HG03159 (cell line): ENCODE results near the gene CCR3.

Source experiments
- ATAC-seq: cut with Tn5 transposase; IDR thresholded peaks from one replicate; pipeline ENCODE4 v1.9.1; 2021; ENCODE audit warnings: mild to moderate bottlenecking, moderate library complexity; ENCODE audit not compliant: unreplicated experiment

CCR3 gene

DNA sequence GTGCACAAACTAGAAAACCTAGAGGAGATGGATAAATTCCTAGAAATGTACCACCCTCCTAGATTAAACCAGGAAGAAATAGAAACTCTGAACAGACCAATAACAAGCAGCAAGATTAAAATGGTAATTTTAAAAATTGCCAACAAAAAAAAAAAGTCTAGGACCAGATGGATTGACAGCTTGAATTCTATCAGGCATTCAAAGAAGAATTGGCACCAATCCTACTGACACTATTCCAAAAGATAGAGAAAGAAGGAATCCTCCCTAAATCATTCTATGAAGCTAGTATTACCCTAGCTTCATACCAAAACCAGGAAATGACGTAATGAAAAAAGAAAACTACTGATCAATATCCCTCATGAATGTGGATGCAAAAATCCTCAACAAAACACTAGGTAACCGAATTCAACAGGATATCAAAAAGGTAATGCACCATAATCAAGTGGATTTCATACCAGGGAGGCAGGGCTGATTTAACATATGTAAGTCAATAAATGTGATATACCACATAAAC lies 24.0 kb upstream of the CCR3 start:
- no peak for ATAC-seq

DNA sequence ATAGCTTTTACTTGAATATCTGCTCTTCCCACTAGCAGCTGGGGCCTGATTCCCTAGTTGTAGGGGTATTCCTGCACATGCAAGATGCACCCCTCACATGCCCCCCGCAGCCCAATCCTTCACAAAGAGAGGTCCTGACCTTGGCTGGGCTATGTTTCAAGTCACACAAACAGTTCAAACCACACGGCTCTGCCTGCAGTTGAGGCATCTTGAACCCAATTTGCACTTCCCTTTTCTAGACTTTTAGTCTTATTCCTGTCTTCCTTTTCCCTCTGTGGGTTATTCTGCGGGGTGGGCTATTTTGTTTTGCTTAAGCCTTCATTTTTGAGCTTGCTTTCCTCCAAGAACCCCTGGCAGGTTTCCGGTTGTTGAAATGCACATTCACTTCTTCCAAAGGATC lies 20.9 kb upstream of the CCR3 start:
- ATAC-seq: no peak

GRCh38 chr3:46221938-46222337 lies 20.3 kb upstream of the CCR3 start:
- ATAC-seq: no peak

DNA sequence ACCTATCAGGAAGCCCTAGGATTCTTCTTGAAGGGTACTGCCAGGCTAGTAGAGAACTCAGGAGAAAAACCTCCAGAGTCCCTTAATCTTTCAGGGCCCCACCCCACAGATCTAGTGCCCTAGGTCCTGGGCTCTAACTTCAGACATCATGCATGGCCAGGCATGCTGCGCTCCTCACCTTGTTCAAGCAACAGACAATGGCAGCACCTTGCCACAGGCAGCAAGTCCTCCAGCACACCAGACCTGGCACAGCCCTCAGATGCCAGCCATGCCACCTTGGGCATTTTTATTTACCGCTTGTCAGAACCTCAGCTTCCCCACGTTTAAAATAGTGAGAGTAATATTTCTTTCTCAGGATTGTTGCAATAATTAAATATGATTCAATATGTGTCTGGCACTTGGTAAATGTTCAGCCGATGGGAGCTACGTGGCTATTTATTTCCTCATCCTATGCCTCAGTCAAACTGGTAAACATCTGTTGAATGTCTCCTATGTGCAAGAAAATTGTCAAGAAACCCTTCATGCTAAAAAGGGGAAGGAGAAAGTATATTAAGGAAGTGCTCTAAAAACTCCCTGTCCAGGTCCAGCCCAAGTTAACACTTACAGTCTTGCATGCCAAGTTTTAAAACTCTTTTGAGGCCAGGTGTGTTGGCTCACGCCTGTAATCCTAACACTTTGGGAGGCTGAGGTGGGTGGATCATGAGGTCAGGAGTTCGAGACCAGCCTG lies 19.7 kb upstream of the CCR3 start:
- no peak for ATAC-seq

DNA sequence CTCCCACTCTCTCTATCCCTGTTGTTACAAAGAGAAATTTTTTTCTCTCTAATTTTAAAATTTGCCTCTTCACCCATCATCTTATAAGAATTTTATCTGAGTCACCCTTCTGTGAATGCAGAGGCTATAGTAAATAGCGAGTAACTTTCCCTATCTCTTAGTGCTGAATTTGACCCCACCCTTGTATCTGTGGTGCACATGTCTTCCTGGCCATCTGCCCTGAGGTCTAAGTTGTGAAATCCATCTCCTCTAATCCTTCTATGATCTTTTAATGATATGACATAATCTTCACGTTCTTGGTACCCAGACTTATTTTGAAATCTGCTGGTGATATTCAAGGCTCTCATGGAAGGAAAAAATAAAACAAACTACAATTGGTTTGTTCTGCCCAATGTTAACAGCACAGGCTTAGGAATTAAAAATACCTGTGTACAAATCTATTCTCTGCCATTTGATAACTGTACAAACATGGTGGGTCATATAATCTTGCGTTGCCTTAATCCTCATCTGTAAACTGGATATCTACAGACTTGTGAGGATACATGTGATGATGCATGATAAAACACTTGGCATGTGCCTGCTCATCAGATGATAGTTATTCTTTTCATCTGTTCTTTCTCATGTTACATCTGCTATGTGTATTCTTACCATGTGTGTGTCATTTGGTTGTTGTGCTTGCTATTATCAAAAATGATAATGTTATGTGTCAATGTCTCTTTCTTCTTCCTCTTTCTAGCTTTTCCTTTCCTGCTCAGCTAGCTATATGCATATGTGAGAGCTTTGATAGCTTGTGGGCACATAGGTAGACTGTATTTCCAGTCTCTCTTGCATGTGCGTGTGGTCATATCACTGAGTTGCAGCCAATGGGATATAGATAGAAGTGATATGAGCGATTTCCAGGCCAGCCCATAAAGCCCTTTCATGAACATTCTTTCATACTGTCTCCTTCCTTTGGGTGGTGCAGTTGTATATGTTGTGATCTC lies 13.7 kb upstream of the CCR3 start:
- no peak for ATAC-seq

DNA sequence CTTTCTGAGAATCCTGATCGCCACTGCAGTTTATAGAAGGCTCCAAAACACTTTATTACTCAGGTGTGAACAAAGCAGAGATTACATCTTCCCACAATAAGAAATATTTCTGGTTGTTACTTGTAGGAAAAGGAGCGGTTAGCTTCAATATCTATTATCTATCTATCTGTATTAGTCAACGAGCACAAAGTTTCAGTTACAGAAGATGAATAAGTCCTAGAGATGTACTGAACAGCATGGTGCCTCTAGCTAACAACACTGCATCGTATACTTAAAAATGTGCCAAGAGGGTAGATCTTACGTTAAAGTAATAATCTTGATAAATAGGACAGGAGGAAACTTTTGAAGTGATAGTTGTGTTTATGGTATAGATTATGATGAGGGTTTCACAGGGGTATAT lies 10.9 kb upstream of the CCR3 start:
- ATAC-seq: no peak

- no peak for ATAC-seq
Observed at GRCh38 chr3:46233194-46233593, 9.1 kb upstream of the CCR3 start.

DNA sequence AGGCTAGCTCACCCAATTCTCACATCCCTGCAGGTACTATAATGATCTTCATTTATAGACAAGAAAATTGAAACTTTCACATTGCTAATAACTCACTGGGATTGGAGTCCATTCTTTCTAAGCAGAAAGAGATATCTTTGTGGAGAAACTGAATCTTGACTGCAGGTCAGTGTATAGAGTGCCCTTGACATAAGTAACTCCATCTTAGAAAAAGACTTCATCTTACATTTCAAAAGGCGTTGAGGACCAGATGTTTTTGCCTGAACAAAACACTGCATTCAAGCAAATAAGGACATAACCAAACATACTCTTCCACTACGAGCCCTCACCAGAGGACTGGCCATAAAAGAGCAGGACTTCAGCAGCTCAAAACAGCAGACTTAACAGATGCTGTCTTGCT lies 6.8 kb upstream of the CCR3 start:
- ATAC-seq: no peak

- no peak for ATAC-seq
Observed at GRCh38 chr3:46236294-46237054, 5.8 kb upstream of the CCR3 start.

DNA sequence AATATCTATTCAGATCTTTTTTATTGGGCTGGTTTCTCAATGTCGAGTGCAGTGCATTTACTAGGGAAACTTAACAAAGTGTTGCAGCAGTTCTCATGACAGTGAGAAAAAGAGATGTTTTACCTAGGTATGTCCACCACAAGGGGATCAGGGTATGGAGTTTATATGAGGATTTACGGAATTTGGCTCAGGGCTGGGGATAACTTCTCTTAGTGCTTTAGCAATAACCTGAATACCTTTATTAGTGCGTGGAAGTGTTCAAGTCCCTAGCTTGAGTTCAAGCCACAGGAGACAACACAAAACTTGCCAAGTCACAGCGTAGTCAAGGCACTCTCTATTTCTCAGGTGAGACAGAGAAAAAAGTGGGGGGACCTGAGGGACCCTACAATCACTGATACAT lies 3.9 kb upstream of the CCR3 start:
- ATAC-seq: no peak

- ATAC-seq: no peak
Observed at GRCh38 chr3:46239301-46239938, 2.8 kb upstream of the CCR3 start.

GRCh38 chr3:46239952-46240351 lies 2.3 kb upstream of the CCR3 start:
- no peak for ATAC-seq

- ATAC-seq: no peak
Observed at GRCh38 chr3:46243560-46243959, 1.3 kb downstream of the CCR3 start.

DNA sequence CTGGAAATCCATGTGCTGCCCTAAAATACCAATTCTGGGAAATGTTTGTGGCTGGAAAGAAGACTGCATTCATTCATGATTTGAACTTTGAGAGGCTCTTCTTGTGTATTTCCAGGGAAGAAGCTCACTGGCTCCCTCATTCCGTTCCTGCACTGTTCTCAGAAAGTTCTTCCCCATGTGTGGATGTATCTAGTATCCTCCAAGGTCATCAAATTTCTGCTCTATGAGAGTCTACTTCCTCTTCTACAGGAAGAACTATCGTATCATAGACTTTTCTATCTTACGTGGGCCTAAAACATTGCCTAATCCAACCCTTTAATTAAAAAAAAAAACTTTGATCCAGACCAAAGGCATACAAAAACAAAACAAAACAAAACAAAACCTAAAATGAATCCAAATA lies 2.9 kb downstream of the CCR3 start:
- no peak for ATAC-seq

DNA sequence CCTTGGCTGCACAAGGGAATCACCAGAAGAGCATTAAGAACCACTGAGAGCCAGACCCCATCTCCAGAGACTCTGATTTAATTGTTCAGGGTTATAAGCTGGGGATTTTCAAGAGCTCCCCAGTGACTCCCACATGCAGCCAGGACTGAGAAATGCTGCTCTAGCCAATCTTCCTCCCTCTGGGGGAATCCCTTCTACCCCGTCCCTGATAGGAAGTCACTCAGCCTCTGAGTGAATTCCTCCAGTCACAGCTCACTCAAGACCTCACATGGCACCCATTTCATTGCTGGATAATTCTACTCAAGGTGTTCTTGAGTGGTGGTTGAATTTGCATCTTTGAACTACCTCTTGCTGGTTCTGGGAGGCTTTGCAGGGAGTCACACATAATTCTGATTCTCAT lies 10.7 kb downstream of the CCR3 start:
- no peak for ATAC-seq

GRCh38 chr3:46258525-46258924 lies 16.3 kb downstream of the CCR3 start:
- no peak for ATAC-seq

- no peak for ATAC-seq
Observed at GRCh38 chr3:46261926-46262594, 19.8 kb downstream of the CCR3 start.

GRCh38 chr3:46264002-46264401 lies 21.7 kb downstream of the CCR3 start:
- ATAC-seq: no peak

- no peak for ATAC-seq
Observed at GRCh38 chr3:46266598-46266997, 24.3 kb downstream of the CCR3 start.

- ATAC-seq: no peak
Observed at GRCh38 chr3:46269556-46269955, 27.3 kb downstream of the CCR3 start.
